ENCODE results near the gene CDC42BPG. TPM values are rescaled to one million over a fixed set of nuclear protein-coding genes. Genes with fewer than 3 reads are reported as not detected.

CDC42BPG gene
- total RNA-seq, 1 experiment from 2014 or later = 4.1 TPM

DNA sequence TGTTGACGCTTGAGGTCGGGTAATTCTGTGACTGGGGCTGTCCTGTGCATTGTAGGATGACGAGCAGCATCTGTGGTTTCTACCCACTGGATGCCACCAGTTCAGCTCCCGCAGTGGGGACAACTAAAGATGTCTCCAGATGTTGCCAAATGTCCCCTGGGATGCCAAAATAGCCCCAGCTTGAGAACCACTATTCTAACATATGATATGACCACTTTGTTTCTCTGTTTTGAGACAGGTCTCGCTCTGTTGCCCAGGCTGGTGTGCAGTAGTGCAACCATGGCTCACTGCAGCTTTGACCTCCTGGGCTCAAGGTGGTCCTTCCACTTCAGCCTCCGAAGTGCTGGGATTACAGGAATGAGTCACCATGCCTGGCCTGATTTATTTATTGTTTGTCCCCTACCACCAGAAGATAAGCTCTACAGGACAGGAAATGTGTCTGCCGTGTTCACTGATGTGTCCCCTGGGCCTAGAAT is 29.7 kb downstream of the CDC42BPG start:
- BruUV-seq (replicated peaks) = no TSS peak
- Histone ChIP-seq H3K4me3 (ENCODE audit: low read depth in 2 of 2, low read length in 2 of 2) (no peak overlapping the region), H3K27ac (ENCODE audit: low read length) (no peak overlapping the region), H3K4me1 (ENCODE audit: control insufficient read depth, insufficient read depth, low read length) (no peaks in the 10 kb centered on the region; the same call in 1 of the 2 replicates), H3K36me3 (ENCODE audit: control insufficient read depth, insufficient read depth, low read length) (no peaks in the 10 kb centered on the region), H3K9me3 (ENCODE audit: control insufficient read depth, insufficient read depth, low read depth, low read length) (no peaks in the 10 kb centered on the region), H3K27me3 (ENCODE audit: control insufficient read depth, insufficient read depth, low read length) (no peaks in the 10 kb centered on the region)
- in situ Hi-C loops (cut with HindIII; ENCODE audit: low pct_unique_long_range_greater_than_20kb, low sequenced_read_pairs) (no loop called here), intact Hi-C loops (cut with micrococcal nuclease; ENCODE audit: unreplicated experiment) (no loop called here)
- ATAC-seq (no peak), DNase-seq (ENCODE audit: low read depth, low spot score) (no peak)
- POLR2A ChIA-PET = no interaction called here
- CTCF ChIA-PET = interaction anchor here (0.5 kb wide), 1 partner anchor 35 kb away, joined by 5 read pairs; no protein-coding TSS in a partner anchor
- TF ChIP-seq POLR2AphosphoS5 (IDR thresholded peaks at IDR 0.05; ENCODE audit: low read depth, low read length) (no peak), SIN3A (IDR thresholded peaks at IDR 0.05; ENCODE audit: borderline replicate concordance, insufficient read depth, low read depth, low read length) (no peak)
- TF ChIP-seq, protein P1, sequence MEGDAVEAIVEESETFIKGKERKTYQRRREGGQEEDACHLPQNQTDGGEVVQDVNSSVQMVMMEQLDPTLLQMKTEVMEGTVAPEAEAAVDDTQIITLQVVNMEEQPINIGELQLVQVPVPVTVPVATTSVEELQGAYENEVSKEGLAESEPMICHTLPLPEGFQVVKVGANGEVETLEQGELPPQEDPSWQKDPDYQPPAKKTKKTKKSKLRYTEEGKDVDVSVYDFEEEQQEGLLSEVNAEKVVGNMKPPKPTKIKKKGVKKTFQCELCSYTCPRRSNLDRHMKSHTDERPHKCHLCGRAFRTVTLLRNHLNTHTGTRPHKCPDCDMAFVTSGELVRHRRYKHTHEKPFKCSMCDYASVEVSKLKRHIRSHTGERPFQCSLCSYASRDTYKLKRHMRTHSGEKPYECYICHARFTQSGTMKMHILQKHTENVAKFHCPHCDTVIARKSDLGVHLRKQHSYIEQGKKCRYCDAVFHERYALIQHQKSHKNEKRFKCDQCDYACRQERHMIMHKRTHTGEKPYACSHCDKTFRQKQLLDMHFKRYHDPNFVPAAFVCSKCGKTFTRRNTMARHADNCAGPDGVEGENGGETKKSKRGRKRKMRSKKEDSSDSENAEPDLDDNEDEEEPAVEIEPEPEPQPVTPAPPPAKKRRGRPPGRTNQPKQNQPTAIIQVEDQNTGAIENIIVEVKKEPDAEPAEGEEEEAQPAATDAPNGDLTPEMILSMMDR (IDR thresholded peaks at IDR 0.05) = no peak
- TF ChIP-seq, protein P2, sequence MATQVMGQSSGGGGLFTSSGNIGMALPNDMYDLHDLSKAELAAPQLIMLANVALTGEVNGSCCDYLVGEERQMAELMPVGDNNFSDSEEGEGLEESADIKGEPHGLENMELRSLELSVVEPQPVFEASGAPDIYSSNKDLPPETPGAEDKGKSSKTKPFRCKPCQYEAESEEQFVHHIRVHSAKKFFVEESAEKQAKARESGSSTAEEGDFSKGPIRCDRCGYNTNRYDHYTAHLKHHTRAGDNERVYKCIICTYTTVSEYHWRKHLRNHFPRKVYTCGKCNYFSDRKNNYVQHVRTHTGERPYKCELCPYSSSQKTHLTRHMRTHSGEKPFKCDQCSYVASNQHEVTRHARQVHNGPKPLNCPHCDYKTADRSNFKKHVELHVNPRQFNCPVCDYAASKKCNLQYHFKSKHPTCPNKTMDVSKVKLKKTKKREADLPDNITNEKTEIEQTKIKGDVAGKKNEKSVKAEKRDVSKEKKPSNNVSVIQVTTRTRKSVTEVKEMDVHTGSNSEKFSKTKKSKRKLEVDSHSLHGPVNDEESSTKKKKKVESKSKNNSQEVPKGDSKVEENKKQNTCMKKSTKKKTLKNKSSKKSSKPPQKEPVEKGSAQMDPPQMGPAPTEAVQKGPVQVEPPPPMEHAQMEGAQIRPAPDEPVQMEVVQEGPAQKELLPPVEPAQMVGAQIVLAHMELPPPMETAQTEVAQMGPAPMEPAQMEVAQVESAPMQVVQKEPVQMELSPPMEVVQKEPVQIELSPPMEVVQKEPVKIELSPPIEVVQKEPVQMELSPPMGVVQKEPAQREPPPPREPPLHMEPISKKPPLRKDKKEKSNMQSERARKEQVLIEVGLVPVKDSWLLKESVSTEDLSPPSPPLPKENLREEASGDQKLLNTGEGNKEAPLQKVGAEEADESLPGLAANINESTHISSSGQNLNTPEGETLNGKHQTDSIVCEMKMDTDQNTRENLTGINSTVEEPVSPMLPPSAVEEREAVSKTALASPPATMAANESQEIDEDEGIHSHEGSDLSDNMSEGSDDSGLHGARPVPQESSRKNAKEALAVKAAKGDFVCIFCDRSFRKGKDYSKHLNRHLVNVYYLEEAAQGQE (IDR thresholded peaks at IDR 0.05; ENCODE audit: insufficient read depth in 1 of 2, low read depth in 2 of 2, low read length in 1 of 2) = no peak

DNA sequence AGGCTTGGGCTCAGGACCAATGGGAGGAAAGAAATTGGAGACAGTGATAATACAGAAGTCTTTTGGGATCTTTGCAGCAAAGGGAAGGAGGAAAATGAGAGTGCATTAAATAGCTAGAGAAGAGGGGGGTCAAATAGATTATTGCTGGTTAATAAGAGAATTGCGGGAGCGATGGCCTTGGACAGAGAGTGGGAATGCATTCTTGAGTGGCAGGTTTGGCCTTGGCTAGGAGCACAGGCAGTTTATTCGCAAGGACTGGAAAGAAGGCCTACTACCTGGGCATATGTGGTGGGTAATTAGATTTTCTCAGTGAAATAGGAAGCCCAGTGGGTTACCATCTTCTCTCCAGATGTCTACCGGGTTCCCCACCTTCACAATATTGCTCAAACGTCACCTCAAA is 30.6 kb downstream of the CDC42BPG start:
- ChIA-PET CTCF (no interaction called here), POLR2A (interaction anchor here (0.7 kb wide), 1 partner anchor 12 kb away, joined by 18 read pairs; no protein-coding TSS in a partner anchor)
- Histone ChIP-seq H3K4me1 (ENCODE audit: control insufficient read depth, insufficient read depth, low read length) (peaks cover 5% of the 10 kb centered on the region; the same call in 1 of the 2 replicates), H3K27ac (ENCODE audit: low read length) (no peak overlapping the region), H3K27me3 (ENCODE audit: control insufficient read depth, insufficient read depth, low read length) (no peaks in the 10 kb centered on the region), H3K4me3 (ENCODE audit: low read depth in 2 of 2, low read length in 2 of 2) (no peak overlapping the region), H3K9me3 (ENCODE audit: control insufficient read depth, insufficient read depth, low read depth, low read length) (no peaks in the 10 kb centered on the region), H3K36me3 (ENCODE audit: control insufficient read depth, insufficient read depth, low read length) (no peaks in the 10 kb centered on the region)
- no peak for DNase-seq (ENCODE audit: low read depth, low spot score)
- in situ Hi-C loops (cut with HindIII; ENCODE audit: low pct_unique_long_range_greater_than_20kb, low sequenced_read_pairs) (no loop called here), intact Hi-C loops (cut with micrococcal nuclease; ENCODE audit: unreplicated experiment) (no loop called here)
- no TSS peak for BruUV-seq (replicated peaks)
- TF ChIP-seq SIN3A (IDR thresholded peaks at IDR 0.05; ENCODE audit: borderline replicate concordance, insufficient read depth, low read depth, low read length) (no peak), TCF7L2 (IDR thresholded peaks at IDR 0.05; ENCODE audit: low read depth, low read length) (no peak), POLR2AphosphoS5 (IDR thresholded peaks at IDR 0.05; ENCODE audit: low read depth, low read length) (no peak)
- TF ChIP-seq, protein P1 (IDR thresholded peaks at IDR 0.05) = no peak
- TF ChIP-seq, protein P2 (IDR thresholded peaks at IDR 0.05; ENCODE audit: insufficient read depth in 1 of 2, low read depth in 2 of 2, low read length in 1 of 2) = no peak
- ATAC-seq = no peak
